WTC11 (cell line): ENCODE results near the gene EFCAB13. TPM values are rescaled to one million over a fixed set of nuclear protein-coding genes. Genes with fewer than 3 reads are reported as not detected.

ENCODE experiments used
- ATAC-seq: fragments of 200-7000 bp; cut with Tn5 transposase; 2 replicates; pipeline ENCODE4 v1.10.0; 2021; ENCODE audit warnings: mild to moderate bottlenecking, moderate library complexity
- CTCF ChIA-PET: fragments of 300-600 bp; sonication (Branson Sonifier 250); formaldehyde crosslinking; loops from one replicate; lab custom pipeline; 2021; ENCODE audit warnings: antibody characterized with exemption; lab: Charles Lee
- POLR2A ChIA-PET: fragments of 350-600 bp; sonication (Branson Sonifier 250); formaldehyde crosslinking; loops from one replicate; lab custom pipeline; 2021; ENCODE audit warnings: antibody characterized with exemption; lab: Charles Lee
- DNase-seq: peaks from one replicate; pipeline ENCODE4 v3.0.0; 2021; ENCODE audit warnings: low spot score
- H3K27ac Mint-ChIP-seq: 2 replicates; pipeline ENCODE4 v1.8.0; 2021; ENCODE audit warnings: mixed read lengths
- H3K27me3 Mint-ChIP-seq: 2 replicates; pipeline ENCODE4 v1.8.0; 2021; ENCODE audit warnings: low read depth, mild to moderate bottlenecking, moderate library complexity, mixed read lengths
- H3K36me3 Mint-ChIP-seq: 2 replicates; pipeline ENCODE4 v1.8.0; 2021; ENCODE audit warnings: mixed read lengths
- H3K4me1 Mint-ChIP-seq: 2 replicates; pipeline ENCODE4 v1.8.0; 2022; ENCODE audit warnings: mixed read lengths
- H3K4me3 Mint-ChIP-seq: 2 replicates; pipeline ENCODE4 v1.8.0; 2021; ENCODE audit warnings: mild to moderate bottlenecking, moderate library complexity, mixed read lengths
- H3K9me3 Mint-ChIP-seq: 2 replicates; pipeline ENCODE4 v1.8.0; 2021; ENCODE audit warnings: mixed read lengths
- ATF2 ChIP-seq: sonication (generic); formaldehyde crosslinking; IDR thresholded peaks from 2 replicates; pipeline ENCODE4 v1.8.1; 2022; ENCODE audit warnings: low read depth, missing genetic modification reagents, borderline replicate concordance
- CBFB ChIP-seq: sonication (generic); formaldehyde crosslinking; IDR thresholded peaks from 2 replicates; pipeline ENCODE4 v1.8.1; 2022; ENCODE audit warnings: mild to moderate bottlenecking, low read depth, missing genetic modification reagents
- CREM ChIP-seq: sonication (generic); formaldehyde crosslinking; IDR thresholded peaks from 2 replicates; pipeline ENCODE4 v1.8.1; 2022; ENCODE audit warnings: mild to moderate bottlenecking, missing genetic modification reagents, moderate library complexity
- ERG ChIP-seq: fragments of 250-450 bp; sonication (Bioruptor Pico); IDR thresholded peaks from 2 replicates; pipeline ENCODE4 v1.8.0; 2021; ENCODE audit warnings: mild to moderate bottlenecking
- ESRRA ChIP-seq: sonication (generic); formaldehyde crosslinking; IDR thresholded peaks from 2 replicates; pipeline ENCODE4 v1.8.1; 2022; ENCODE audit warnings: mild to moderate bottlenecking, missing genetic modification reagents, borderline replicate concordance
- ETV6 ChIP-seq: sonication (generic); formaldehyde crosslinking; IDR thresholded peaks from 2 replicates; pipeline ENCODE4 v1.8.1; 2022; ENCODE audit warnings: mild to moderate bottlenecking, missing genetic modification reagents
- FOXP1 ChIP-seq: sonication (generic); formaldehyde crosslinking; IDR thresholded peaks from 2 replicates; pipeline ENCODE4 v1.8.0; 2022; ENCODE audit warnings: missing genetic modification reagents, mild to moderate bottlenecking, moderate library complexity, borderline replicate concordance
- FOXP4 ChIP-seq: sonication (generic); formaldehyde crosslinking; IDR thresholded peaks from 2 replicates; pipeline ENCODE4 v1.8.0; 2022; ENCODE audit warnings: mild to moderate bottlenecking, missing genetic modification reagents
- GABPB1 ChIP-seq: sonication (generic); formaldehyde crosslinking; IDR thresholded peaks from 2 replicates; pipeline ENCODE4 v1.8.1; 2023; ENCODE audit warnings: mild to moderate bottlenecking, missing genetic modification reagents
- NFE2L1 ChIP-seq: sonication (generic); formaldehyde crosslinking; IDR thresholded peaks from 2 replicates; pipeline ENCODE4 v1.8.1; 2023; ENCODE audit warnings: missing genetic modification reagents
- NFYB ChIP-seq: sonication (generic); formaldehyde crosslinking; conservative IDR thresholded peaks from 2 replicates; pipeline ENCODE4 v1.8.0; 2022; ENCODE audit warnings: low read depth, missing genetic modification reagents
- NR2C2 ChIP-seq: sonication (generic); formaldehyde crosslinking; IDR thresholded peaks from 2 replicates; pipeline ENCODE4 v1.8.0; 2022; ENCODE audit warnings: mild to moderate bottlenecking, missing genetic modification reagents
- NR3C1 ChIP-seq: sonication (generic); formaldehyde crosslinking; conservative IDR thresholded peaks from 2 replicates; pipeline ENCODE4 v1.8.1; 2023; ENCODE audit warnings: low read depth, mild to moderate bottlenecking, missing genetic modification reagents
- PREB ChIP-seq: sonication (generic); formaldehyde crosslinking; IDR thresholded peaks from 2 replicates; pipeline ENCODE4 v1.8.1; 2022; ENCODE audit warnings: mild to moderate bottlenecking, missing genetic modification reagents, moderate library complexity, borderline replicate concordance
- SMAD3 ChIP-seq: sonication (generic); formaldehyde crosslinking; IDR thresholded peaks from 2 replicates; pipeline ENCODE4 v1.8.0; 2022; ENCODE audit warnings: missing genetic modification reagents, mild to moderate bottlenecking, borderline replicate concordance
- SMAD4 ChIP-seq: sonication (generic); formaldehyde crosslinking; IDR thresholded peaks from 2 replicates; pipeline ENCODE4 v1.8.0; 2022; ENCODE audit warnings: mild to moderate bottlenecking, missing genetic modification reagents
- TP53 ChIP-seq: sonication (generic); formaldehyde crosslinking; IDR thresholded peaks from 2 replicates; pipeline ENCODE4 v1.8.1; 2023; ENCODE audit warnings: mild to moderate bottlenecking, missing genetic modification reagents
- ZNF263 ChIP-seq: sonication (generic); formaldehyde crosslinking; IDR thresholded peaks from 2 replicates; pipeline ENCODE4 v1.8.1; 2022; ENCODE audit warnings: low read depth, mild to moderate bottlenecking, moderate library complexity, missing genetic modification reagents
- ZNF396 ChIP-seq: fragments of 250-450 bp; sonication (Bioruptor Pico); IDR thresholded peaks from 2 replicates; pipeline ENCODE4 v1.8.0; 2021; ENCODE audit warnings: mild to moderate bottlenecking, moderate library complexity, borderline replicate concordance
- total RNA-seq: library from RNA; stranded (reverse); gene quantifications from 3 replicates; pipeline ENCODE4 v1.2.3, GENCODE V29; 2021

EFCAB13 gene
- total RNA-seq, 1 experiment from 2014 or later, result 3.5 TPM

- TF ChIP-seq ATF2 (CRISPR knock-in tag), result no peak
- TF ChIP-seq ZNF396, result no peak
- no peak for TF ChIP-seq SMAD4 (CRISPR knock-in tag)
- no peak for TF ChIP-seq CBFB
- no peak for TF ChIP-seq ETV6
- no peak for TF ChIP-seq NFYB (CRISPR knock-in tag)
- TF ChIP-seq, all 79 proteins: peak for 0
Measured at GRCh38 chr17:47279062-47279801, 44.5 kb upstream of the EFCAB13 start (continued).

GRCh38 chr17:47280072-47280811 is 43.5 kb upstream of the EFCAB13 start:
- no peaks in the 10 kb centered on the region for H3K9me3 Mint-ChIP-seq
- no peak overlapping the region for H3K27ac Mint-ChIP-seq
- DNase-seq (no peak), ATAC-seq (no peak)
- ChIA-PET CTCF (interaction anchor here (1.0 kb wide), 1 partner anchor 11 kb away, joined by 3 read pairs; no protein-coding TSS in a partner anchor), POLR2A (no interaction called here)
- no peak overlapping the region for H3K4me3 Mint-ChIP-seq
- TF ChIP-seq TP53 (no peak), ESRRA (no peak), ZNF263 (CRISPR knock-in tag) (no peak), SMAD3 (CRISPR knock-in tag) (no peak)
- H3K27me3 Mint-ChIP-seq, result no peaks in the 10 kb centered on the region
- peaks cover 30% of the 10 kb centered on the region for H3K4me1 Mint-ChIP-seq
- H3K36me3 Mint-ChIP-seq, result no peaks in the 10 kb centered on the region

GRCh38 chr17:47281216-47281615 is 42.5 kb upstream of the EFCAB13 start:
- no peak for ATAC-seq
- no peaks in the 10 kb centered on the region for H3K36me3 Mint-ChIP-seq
- no peak overlapping the region for H3K27ac Mint-ChIP-seq
- DNase-seq, result no peak
- ChIA-PET CTCF (no interaction called here), POLR2A (no interaction called here)
- H3K4me3 Mint-ChIP-seq, result no peak overlapping the region
- H3K9me3 Mint-ChIP-seq, result no peaks in the 10 kb centered on the region
- peaks cover 2% of the 10 kb centered on the region for H3K27me3 Mint-ChIP-seq
- TF ChIP-seq SMAD3 (CRISPR knock-in tag) (no peak), ERG (CRISPR knock-in tag) (no peak), CREM (CRISPR knock-in tag) (no peak), NR3C1 (CRISPR knock-in tag) (no peak), FOXP1 (CRISPR knock-in tag) (no peak), NR2C2 (CRISPR knock-in tag) (no peak), ZNF396 (no peak), NFE2L1 (CRISPR knock-in tag) (no peak), GABPB1 (CRISPR knock-in tag) (no peak), ETV6 (no peak)
- H3K4me1 Mint-ChIP-seq, result peaks cover 20% of the 10 kb centered on the region

GRCh38 chr17:47285003-47285402 is 38.8 kb upstream of the EFCAB13 start:
- no peak overlapping the region for H3K27ac Mint-ChIP-seq
- no peaks in the 10 kb centered on the region for H3K36me3 Mint-ChIP-seq
- TF ChIP-seq FOXP4 (CRISPR knock-in tag) (no peak), CREM (CRISPR knock-in tag) (no peak), PREB (no peak)
- H3K27me3 Mint-ChIP-seq, result peaks cover 15% of the 10 kb centered on the region
- ATAC-seq, result no peak
- H3K9me3 Mint-ChIP-seq, result peaks cover 3% of the 10 kb centered on the region; the same call in 1 of the 2 replicates
- ChIA-PET POLR2A (no interaction called here), CTCF (interaction anchor here (1.0 kb wide), 1 partner anchor 10 kb away, joined by 5 read pairs; no protein-coding TSS in a partner anchor)
- no peaks in the 10 kb centered on the region; the same call in 1 of the 2 replicates for H3K4me1 Mint-ChIP-seq
- no peak overlapping the region for H3K4me3 Mint-ChIP-seq
- DNase-seq, result no peak
